HG03442 (cell line): Measurements from ENCODE around the gene STK11.

Source experiments
- ATAC-seq: cut with Tn5 transposase; IDR thresholded peaks from one replicate; pipeline ENCODE4 v1.9.1; 2021; ENCODE audit warnings: mild to moderate bottlenecking, moderate library complexity; ENCODE audit not compliant: unreplicated experiment

The STK11 gene

DNA sequence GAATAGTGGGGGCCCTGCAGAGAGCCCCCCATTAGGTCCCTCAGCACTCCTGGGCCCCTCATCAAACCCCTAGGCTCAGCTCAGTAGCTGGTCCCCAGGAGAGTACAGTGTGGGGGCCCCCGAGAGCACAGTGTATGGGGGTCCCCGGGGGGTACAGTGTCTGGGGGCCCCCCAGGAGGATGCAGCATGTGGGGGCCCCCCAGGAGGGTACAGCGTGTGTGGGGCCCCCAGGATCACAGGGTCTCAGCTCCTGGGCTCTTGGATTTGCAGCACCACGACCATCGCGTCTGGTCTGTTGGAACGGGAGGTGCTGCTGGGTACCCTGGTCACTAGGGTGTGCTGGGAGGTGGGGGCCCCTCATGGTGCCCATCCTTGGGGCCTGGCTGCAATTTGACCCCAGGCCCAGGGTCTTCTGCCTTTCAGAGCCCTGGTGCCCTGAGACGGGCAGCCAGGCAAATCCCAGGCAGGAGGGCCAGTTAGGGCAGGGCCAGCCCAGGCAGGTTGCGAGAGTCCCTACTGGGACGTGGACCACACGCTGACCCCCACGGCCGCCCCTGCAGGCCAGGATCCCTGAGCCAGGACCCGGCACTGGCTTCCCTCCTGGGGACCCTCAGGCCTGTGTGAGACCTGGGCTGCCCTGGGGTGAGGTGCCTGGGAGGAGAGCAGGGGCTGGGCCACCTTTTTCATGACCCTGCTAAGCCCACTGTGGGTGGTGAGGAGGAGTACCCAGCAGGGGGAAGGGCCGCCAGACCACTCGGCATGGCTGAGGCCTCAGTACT lies 18.7 kb downstream of the STK11 start:
- ATAC-seq, result no peak

GRCh38 chr19:1224847-1225246 lies 19.3 kb downstream of the STK11 start:
- no peak for ATAC-seq

DNA sequence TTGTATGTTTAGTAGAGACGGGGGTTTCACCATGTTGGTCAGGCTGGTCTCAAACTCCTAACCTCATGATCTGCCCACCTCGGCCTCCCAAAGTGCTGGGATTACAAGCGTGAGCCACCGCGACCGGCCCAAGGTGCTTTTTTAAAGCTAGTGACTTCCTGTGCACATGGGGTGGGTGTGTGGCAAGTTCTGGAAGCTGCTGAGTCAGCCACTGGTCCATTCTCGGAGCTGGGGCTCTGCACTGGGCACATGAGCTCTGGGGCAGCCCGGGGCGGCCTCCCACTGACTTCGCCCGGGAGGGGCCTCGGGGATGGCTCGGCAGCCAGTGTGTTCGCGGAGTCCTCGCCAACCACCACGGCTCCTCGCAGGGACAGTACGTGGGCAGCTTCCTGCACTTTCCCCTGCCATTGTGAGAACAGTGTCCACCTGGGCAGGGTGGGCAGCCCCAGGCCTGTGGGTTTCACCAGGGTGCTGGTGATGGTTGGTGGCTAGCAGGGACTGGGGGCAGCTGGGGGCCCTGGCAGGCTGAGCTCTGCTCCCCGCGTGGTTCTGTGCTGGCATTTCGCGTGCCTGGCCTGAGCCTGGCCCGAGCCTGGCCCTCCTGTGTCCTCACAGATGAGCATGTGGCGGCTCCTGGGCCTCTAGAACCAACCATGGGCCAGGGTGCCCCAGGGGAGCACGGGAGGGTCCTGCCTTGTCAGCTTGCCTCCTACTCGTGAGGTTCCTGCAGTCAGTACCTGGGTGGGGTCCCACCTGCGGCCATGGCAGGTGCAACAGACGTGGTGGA lies 20.1 kb downstream of the STK11 start:
- no peak for ATAC-seq

DNA sequence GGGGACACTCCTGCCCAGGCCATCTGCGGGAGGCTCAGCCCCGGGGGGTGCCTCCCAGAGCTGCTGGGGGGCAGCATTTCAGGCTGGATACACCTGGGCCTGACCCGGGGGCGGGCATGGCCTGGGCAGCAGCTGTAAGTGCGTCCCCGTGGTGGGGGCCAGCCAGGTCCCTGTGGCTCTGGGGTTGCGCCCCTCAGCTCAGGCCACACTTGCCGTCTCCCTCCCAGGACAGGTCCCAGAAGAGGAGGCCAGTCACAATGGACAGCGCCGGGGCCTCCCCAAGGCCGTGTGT lies 20.6 kb downstream of the STK11 start:
- no peak for ATAC-seq

GRCh38 chr19:1226522-1227303 lies 21.1 kb downstream of the STK11 start:
- ATAC-seq, result no peak

GRCh38 chr19:1227304-1228054 lies 21.9 kb downstream of the STK11 start:
- ATAC-seq, result no peak

DNA sequence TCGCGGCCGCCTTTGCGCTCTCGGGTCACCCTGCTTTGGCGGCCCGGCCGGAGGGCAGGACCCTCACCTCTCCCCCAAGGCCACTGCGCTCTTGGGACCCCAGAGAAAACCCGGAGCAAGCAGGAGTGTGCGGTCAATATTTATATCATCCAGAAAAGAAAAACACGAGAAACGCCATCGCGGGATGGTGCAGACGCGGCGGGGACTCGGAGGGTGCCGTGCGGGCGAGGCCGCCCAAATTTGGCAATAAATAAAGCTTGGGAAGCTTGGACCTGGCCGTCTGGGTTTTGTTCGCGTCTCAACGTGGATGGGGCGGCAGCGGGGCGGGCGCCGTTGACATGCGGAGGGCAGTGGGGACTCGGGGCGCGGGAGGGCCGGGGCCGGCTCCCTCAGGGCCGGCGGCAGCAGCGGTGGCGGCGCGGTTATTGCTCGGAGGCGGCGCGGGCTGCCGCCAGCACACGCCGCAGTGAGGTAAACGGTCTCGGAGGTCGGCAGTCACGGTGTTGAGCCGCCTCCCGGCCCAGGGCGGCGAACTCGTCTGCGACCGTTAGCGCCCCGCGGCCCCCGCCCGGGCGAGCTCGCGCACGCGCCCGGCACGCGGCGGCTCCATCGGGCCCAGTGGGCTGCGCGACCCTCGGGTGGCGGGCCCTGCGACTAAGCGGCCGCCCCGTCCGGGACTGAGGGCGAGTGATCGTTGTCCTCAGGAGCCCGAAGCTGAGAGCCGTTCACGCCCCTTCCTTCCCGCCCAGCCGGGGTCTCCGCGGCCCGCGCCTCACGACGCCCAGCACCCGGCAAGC lies 22.8 kb downstream of the STK11 start:
- ATAC-seq, result no peak

DNA sequence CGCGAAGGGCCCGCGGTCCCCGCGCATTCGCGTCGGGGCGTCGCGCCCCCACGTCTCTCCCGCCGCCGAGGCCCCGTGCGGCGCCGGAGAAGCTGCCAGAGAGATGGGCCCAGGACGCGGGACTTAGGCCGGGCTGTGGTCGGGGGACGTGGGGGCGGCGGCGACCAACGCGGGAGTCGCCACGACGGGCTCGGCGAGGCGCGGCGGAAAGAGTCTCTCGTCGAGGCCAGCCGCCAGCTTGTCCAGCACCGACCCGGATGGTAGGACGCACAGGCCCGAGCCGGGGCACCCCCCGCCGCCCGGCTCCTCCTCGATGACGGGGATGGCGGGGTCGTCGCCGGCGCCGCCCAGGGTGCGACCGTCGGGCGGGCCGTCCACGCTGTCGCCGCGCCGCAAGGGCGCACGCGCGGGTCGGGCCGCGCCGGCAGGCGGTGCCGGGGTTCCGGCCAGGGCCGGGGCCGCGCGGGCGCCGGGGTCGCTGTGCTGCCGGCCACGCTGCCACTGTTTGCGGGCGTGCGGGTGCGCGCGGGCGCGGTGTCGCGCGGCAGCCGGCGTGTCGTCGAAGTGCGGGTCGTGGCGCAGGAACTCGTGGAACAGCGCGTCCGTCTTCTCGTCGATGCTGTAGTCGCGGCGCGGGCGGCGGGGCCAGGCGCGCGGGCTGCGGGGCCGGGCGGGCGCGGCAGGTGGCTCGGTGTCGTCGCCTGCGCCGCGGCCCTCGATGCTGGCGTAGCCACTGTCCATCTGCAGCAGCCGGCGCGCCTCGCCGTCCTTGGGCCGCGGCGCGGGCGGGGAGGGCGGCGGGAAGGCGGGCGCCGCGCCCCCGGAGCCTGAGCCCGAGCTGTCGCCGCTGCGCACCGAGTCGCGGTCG lies 23.7 kb downstream of the STK11 start:
- no peak for ATAC-seq

DNA sequence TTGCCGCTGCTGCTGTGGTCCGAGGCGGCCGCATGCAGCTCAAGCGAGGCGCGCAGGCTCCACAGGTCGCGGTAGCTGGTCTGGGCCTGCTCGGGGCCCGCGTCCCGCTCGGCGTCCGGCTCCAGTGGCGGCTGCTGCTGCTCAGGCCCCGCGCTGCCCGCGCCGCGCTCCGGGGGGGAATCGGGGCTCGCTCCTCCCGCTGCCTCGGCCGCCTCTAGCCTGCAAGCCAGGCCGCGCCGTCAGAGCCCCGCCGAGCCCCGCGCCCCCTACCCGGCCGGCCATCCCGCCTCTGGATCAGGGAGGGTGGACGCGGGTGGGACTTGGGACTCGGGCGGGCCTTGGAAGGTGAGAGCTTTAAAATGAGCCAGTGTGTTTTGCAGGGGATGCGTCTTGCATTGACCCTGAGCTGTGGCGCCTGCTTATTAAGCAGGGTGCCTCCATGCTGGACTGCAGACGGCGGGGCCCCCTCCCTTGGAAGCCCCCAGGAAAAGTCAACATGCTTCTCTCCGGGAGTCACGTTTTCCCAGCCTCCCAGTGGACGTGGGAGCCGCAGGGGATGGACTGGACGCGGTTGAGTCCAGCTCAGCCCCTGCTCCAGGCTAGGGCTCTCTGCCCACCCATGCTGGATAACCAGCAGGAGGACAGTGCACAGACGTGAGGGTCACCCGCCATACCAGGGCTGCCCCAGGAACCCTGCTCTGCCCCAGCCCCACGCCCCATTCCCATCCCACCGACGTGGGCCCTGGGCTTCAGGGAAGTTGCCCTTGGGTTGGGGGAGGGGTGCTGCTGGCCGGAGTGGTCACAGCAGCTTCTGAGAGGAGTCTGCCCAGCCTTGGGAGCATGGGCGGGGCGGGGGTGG lies 24.6 kb downstream of the STK11 start:
- ATAC-seq, result no peak

GRCh38 chr19:1230783-1231489 lies 25.4 kb downstream of the STK11 start:
- no peak for ATAC-seq

DNA sequence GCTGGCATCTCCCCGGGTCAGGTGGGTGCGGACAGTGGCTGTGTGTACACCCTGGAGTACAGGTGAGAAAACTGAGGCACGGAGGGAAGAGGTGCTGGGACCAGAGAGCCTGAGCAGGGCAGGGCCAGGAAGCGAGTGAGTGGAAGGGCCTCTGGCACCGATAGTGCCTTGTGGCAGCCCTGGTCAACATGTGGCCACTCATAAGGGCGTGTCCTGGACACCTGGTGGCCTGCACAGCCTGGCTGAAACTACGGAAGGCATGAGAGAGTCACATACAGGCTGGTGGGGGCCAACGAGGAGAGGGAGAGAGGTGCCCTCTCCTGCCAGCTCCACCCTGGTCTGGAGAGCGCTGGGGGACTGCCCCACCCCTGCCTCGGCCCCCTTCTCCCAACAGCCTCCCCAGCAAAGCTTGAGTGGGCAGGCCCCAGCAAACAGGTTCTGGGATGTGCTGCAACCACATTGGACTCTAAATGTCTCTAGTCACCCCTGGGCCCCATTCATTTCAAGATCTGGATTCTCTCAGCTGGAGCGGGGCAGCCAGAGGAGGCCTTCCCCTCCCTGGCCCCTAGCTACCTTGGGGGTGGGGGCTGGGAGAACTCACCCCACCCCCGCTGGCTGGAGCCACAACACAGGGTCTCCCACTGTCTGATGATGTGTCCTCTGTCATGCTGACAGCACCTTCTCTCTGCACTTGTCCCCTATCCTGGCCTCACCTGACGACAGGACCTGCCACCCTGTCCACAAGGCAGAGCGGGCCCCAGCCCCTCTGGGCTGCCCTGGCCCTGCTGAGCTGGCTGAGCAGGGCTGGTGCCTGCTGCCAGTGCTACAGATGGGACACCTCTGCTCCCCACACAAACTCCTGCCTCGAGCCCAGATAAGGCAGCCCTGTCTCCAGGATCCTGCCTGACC lies 26.4 kb downstream of the STK11 start:
- ATAC-seq, result no peak

DNA sequence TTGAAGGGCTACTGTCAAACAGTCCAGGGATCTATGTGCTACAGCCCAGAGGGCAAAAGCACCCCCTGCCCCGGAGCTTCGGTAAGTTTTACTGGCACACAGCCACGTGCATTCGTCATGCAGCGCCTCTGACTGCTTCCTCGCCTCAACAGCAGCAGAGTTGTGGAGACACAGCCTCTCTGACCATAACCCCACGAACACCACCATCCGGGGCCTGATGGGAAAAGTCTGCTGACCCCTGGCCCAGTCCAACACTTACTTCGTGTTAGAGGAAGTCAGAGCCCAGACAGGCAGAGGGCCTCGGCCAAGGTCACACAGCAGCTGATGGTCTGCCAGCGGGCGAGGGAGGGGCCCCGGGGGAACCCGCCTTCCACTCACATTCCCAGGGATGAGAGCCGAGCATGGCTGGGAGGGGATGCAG lies 27.1 kb downstream of the STK11 start:
- ATAC-seq, result no peak

- ATAC-seq, result no peak
These were observed 27.6 kb downstream of the STK11 start for GRCh38 chr19:1233115-1233667.

- no peak for ATAC-seq
These were observed 28.7 kb downstream of the STK11 start for GRCh38 chr19:1234051-1234954.

GRCh38 chr19:1234955-1235380 lies 29.4 kb downstream of the STK11 start:
- no peak for ATAC-seq
